Suppressor macrophage treated with lipopolysaccharide for 1 hour (primary cell): ENCODE data around the gene SLC37A4.
"Not testable (repeated sequence)": the region's sequence is repeated elsewhere in the genome, so short reads cannot be mapped to it uniquely, and the experiment has no call there.

Experiments
- DNase-seq, 3 donors: peaks; one replicate each; pipeline ENCODE4 v3.0.0-alpha.2; 2020 to 2022

Gene SLC37A4

DNA sequence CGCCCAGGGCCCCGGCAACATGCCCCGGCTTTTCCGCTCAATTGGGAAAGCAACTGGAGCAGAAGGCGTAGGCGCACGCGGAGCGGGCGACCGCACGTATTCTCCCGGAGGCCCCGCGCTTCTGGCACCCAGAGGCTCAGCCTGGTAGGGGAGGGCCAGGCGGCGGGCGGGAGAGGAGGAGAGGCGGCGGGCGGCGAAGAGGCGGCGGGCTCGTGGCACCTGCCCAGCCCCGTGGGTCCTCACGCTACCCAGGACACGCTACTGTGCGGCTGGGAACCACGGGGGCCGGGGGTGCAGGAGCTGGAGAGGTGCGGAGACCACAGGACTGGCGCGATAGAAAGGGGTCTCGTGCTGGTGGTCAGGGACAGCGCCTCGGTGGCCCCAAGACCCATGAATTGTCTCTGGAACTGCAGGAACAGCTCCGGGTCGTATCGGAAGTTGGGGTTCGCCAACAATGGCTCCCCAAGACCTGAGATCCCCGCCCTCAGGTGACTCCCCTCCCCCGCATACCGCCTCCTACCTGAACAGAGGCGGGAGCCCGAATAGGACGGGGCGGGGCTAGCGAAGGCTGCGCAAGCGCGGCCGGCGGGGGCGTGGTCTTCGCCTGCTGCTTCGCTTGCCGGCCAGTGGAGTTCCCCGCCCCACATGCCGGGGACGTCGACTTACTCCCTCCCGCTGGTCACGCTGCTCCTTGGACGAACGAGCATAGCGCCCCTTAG lies at the start of gene SLC37A4:
Gene SLC37A4, minus strand, starts transcription at position 549 of the 719 bp plus-strand sequence.
- peak; percentile 99 for DNase-seq

GRCh38 chr11:119078675-119079420 lies 48.2 kb upstream of the SLC37A4 start:
- no peak for DNase-seq

DNA sequence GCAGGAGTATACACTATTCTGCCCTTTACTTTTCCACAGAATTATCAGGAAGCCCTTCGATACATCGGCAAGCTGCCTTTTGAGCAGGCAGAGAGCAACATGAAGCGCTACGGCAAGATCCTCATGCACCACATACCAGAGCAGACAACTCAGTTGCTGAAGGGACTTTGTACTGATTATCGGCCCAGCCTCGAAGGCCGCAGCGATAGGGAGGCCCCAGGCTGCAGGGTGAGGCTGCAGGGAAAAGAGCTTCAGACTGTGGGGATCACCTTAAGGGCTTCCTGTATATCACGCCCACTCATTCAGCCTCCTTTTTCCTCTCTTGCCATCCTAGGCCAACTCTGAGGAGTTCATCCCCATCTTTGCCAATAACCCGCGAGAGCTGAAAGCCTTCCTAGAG lies 47.2 kb upstream of the SLC37A4 start:
- DNase-seq: no peak

GRCh38 chr11:119067371-119068222 lies 36.9 kb upstream of the SLC37A4 start, which contains the start of gene VPS11:
Gene VPS11 (plus strand): TSS chr11:119067818. CDS start chr11:119067824, 6 bp downstream.
- peak; percentile 97 to 99 (median 99) for DNase-seq

DNA sequence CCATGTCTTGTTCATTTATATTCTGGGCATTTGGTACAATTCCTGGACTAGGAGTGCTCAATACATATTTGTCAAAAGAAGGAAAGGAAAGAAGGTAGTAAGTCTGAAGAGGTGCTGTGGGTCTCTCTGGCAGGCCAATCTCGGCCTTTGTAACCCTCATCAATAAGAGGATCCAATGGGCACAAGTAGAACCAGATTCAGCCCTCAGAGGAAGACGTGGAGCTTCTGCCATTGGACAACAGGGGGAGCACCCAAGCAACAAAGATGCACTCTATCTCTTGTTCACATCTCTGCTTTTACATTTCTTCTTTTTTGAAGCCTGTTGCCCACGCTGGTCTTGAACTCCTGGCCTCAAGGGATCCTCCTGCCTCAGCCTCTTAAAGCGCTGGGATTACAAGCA lies 34.7 kb upstream of the SLC37A4 start:
- peak; percentile 53 to 64 (median 60) for DNase-seq

- DNase-seq: no peak
Observed at GRCh38 chr11:119062779-119063178, 32.1 kb upstream of the SLC37A4 start.

- no peak for DNase-seq
Observed at GRCh38 chr11:119061256-119061655, 30.6 kb upstream of the SLC37A4 start.

DNA sequence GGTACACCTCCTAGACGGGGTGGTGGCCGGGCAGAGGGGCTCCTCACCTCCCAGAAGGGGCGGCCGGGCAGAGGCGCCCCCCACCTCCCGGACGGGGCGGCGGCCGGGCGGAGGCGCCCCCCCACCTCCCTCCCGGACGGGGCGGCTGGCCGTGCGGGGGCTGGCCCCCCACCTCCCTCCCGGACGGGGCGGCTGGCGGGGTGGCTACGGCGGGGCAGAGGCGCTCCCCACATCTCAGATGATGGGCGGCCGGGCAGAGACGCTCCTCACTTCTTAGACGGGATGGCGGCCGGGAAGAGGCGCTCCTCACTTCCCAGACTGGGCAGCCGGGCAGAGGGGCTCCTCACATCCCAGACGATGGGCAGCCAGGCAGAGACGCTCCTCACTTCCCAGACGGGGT lies 28.5 kb upstream of the SLC37A4 start:
- DNase-seq: not testable (repeated sequence)

DNA sequence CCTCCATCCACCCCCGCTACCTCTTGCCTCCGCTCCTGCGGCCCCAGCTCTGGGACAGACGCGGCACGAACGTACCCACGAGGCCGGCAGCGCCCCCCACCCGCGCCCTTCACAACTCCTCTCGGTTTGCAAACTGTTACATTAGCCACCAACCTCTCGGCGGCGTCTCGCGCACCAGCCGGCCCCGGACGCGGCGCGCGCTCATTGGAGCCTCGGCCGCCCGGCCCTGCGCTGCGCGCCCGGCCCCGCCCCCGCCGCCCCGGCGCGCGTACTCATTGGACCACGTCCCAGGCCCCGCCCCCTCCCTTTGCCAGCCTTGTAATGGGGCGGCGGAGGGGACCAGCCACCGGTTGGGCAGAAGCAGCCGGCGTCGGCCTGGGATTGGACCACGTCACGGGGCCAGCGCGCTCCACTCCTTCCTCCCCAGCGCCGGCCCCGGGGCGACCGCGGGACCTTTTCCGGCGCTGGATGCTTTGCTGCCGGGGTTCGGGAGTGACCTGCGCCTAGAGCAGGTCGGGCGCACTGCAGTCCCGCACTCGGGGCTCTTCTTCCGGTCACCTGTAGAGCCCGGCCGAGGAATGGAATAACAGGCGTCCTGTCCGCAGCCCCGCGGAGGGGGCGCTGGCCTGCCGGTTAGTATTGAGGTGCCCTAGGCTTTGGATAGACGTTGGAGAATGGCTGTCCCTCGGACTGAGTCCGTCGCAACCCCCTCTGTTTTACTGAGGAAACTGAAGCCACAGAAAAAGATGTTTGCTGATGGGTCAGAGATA lies 26.5 kb upstream of the SLC37A4 start, which contains the start of gene HYOU1:
Gene HYOU1, minus strand, starts transcription at position 206 of the 770 bp plus-strand sequence. CDS start 1,045 bp downstream, outside the sequence.
- peak; percentile 98 to 100 (median 100) for DNase-seq

DNA sequence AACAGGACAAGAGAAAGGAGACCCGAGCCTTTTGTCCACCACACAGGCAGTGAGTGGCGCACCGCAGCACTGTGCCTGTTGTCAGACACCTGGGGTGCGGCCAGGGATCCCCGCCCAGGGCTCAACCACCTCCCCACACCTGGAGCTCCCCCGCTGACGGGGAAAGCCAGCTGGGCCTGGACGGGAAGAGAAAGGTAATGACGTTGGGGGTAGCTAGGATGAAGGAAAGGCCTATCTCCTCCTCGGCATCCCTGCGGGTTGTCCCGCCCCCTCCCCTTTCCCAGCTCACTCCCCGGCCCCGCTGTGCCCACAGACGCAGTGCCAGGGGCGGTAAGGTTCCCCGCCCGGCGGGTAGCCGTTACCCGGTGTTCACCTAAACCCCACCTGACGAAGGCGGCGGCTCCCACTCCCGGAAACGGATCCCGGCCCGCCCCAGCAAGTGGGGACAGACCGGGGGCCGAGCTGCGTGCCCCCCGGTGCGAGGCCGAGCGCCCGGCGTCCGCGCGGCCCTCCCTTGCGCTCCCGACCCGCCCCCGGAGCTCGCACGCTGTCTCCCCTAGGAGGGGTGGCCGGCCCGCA lies 25.8 kb upstream of the SLC37A4 start:
- DNase-seq: no peak

GRCh38 chr11:119055901-119056300 lies 25.2 kb upstream of the SLC37A4 start:
- peak; percentile 47 to 57 (median 50) for DNase-seq

DNA sequence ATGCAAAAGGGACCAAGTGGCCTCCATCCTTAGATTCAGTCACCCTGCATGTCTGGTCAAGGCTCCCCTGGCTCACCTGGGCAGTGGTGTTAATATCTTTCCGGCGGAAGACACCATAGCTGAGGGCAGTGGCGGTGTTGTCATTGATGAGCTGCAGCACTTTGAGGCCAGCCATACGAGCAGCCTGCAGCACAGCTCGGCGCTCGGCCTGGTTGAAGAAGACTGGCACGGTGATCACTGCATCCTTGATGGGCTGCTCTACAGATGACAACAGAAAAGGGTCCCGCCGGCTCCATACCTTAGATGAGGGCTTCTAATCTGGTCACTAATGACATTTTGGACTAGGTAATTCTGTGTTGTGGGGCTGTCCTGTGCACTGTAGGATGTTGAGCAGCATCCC lies 23.7 kb upstream of the SLC37A4 start:
- no peak for DNase-seq

- DNase-seq: no peak
Observed at GRCh38 chr11:119052163-119052814, 21.6 kb upstream of the SLC37A4 start.

DNA sequence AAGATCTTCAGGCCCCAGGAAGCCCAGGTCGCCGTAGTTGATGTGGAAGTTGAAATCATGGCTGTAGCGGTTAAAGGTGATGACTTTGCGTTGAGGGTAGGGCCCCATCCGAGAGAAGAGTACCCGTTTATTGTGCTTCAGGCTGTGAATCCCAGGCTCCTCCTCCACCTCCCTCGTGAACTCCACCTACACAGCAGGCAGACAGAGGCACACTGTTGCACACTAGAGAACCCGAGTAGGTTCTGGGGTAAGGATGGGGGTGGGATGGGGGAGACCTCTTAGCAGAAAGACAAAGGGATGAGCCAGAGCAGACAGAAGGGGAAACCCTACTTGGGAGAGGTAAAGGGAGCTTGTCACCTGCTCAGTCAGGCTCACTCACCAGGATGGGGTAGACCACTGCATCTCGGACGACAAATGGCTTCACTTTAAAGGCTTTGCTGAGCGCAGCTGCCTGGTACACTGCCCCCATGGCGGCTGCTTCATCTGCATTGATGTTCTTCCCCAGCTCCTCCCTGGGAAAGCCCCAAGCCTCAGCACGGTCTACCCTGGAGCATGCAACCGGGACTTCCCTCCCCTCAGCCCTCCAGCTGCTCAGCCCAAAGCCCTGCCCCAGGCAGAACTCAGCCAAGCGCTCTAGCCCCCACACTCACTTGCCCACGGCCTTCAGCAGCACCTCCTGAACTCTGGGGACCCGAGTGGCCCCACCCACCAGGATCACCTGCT lies 20.9 kb upstream of the SLC37A4 start:
- peak; percentile 36 to 57 (median 46) for DNase-seq

- DNase-seq: no peak
Observed at GRCh38 chr11:119049081-119049480, 18.4 kb upstream of the SLC37A4 start.

DNA sequence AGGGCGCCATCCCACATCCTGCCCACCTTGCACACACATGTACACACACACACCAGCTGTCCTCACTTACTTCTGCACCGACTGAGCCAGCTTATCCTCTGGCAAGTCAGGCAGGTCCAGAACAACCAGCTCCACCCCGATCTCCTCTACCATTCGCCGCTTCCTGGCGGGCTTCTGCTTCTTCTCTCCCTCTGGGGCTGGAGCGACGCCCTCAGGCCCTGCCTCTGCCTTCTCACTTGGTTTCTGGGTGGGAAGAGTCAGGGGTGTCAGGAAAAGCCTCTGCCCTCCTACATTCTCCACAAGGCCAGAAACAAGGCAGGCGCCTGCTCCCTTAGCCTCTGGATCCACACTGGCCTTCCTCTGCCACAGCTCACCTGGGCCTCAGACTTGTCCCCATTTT lies 18.0 kb upstream of the SLC37A4 start:
- no peak for DNase-seq

DNA sequence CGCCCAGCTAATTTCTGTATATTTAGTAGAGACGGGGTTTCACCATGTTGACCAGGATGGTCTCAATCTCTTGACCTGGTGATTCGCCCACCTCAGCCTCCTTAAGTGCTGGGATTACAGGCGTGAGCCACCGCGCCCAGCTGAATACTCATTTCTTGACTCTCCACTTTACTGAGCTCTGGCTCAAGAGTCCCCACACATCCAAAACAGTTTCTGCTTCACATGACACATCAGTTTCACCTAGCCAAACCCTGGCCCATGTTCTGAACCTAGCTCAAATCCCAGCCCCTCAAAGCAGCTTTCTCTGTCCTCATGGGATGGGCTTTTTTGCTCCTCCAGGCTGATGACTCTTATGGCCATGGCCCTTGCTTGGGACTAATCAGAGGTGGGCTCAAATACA lies 16.5 kb upstream of the SLC37A4 start:
- DNase-seq: no peak

- no peak for DNase-seq
Observed at GRCh38 chr11:119046489-119046888, 15.8 kb upstream of the SLC37A4 start.

GRCh38 chr11:119044708-119045107 lies 14.0 kb upstream of the SLC37A4 start:
- no peak for DNase-seq

- DNase-seq: no peak
Observed at GRCh38 chr11:119042927-119043326, 12.2 kb upstream of the SLC37A4 start.
